CD4-positive, CD25-positive, alpha-beta regulatory T cell (primary cell): ENCODE data around the gene IMMP2L. TPM values are rescaled to one million over a fixed set of nuclear protein-coding genes. Genes with fewer than 3 reads are reported as not detected.

ENCODE experiments used
- ATAC-seq, 2 donors: fragments of 150-1000 bp; cut with Tn5 transposase; one replicate each; pipeline ENCODE4 v1.10.0; 2021; ENCODE audit warnings: low read depth in 2 of 2, moderate number of reproducible peaks in 2 of 2, moderate library complexity in 1 of 2
- DNase-seq, 3 donors: peaks; one replicate each; pipeline versions ENCODE4 v3.0.0 to v3.0.0-alpha.2; 2012 to 2022; ENCODE audit warnings: mixed read lengths in 1 of 3
- H3K27ac ChIP-seq: one replicate; pipeline ENCODE4 v1.7.0; 2013; ENCODE audit warnings: mild to moderate bottlenecking, low read length; ENCODE audit not compliant: insufficient read depth, poor library complexity, severe bottlenecking
- H3K27me3 ChIP-seq: one replicate; pipeline ENCODE4 v1.7.0; 2013; ENCODE audit warnings: low read length; ENCODE audit not compliant: control insufficient read depth, insufficient read depth
- H3K36me3 ChIP-seq: one replicate; pipeline ENCODE4 v1.7.0; 2013; ENCODE audit warnings: mild to moderate bottlenecking, low read length, moderate library complexity; ENCODE audit not compliant: control insufficient read depth, insufficient read depth
- H3K4me1 ChIP-seq: 2 replicates; pipeline ENCODE4 v1.7.0; 2013; ENCODE audit warnings: mild to moderate bottlenecking, low read length; ENCODE audit not compliant: insufficient read depth, control insufficient read depth, poor library complexity, severe bottlenecking
- H3K4me3 ChIP-seq: one replicate; pipeline ENCODE4 v1.7.0; 2013; ENCODE audit warnings: low read depth, mild to moderate bottlenecking, low read length, moderate library complexity
- H3K9me3 ChIP-seq, 2 experiments: 1 replicate in 1 of 2; 2 replicates in 1 of 2; pipeline ENCODE4 v1.7.0; 2013; ENCODE audit warnings: low read length in 2 of 2, mild to moderate bottlenecking in 1 of 2, moderate library complexity in 1 of 2; ENCODE audit not compliant: control insufficient read depth in 2 of 2
- H3K27ac Mint-ChIP-seq, 3 donors: one replicate each; pipeline ENCODE4 v1.8.0; 2020 to 2022; ENCODE audit warnings: mild to moderate bottlenecking in 3 of 3, mixed read lengths in 3 of 3, moderate library complexity in 2 of 3
- H3K27me3 Mint-ChIP-seq: one replicate; pipeline ENCODE4 v1.8.0; 2022; ENCODE audit warnings: mild to moderate bottlenecking, mixed read lengths
- H3K36me3 Mint-ChIP-seq: one replicate; pipeline ENCODE4 v1.8.0; 2020; ENCODE audit warnings: mixed read lengths
- H3K4me1 Mint-ChIP-seq, 4 donors: one replicate each; pipeline ENCODE4 v1.8.0; 2020 to 2022; ENCODE audit warnings: mixed read lengths in 4 of 4, mild to moderate bottlenecking in 1 of 4
- H3K4me3 Mint-ChIP-seq, 4 donors: one replicate each; pipeline ENCODE4 v1.8.0; 2020 to 2022; ENCODE audit warnings: mild to moderate bottlenecking in 4 of 4, mixed read lengths in 4 of 4, moderate library complexity in 3 of 4
- H3K9me3 Mint-ChIP-seq, 7 donors: one replicate each; pipeline ENCODE4 v1.8.0; 2020 to 2022; ENCODE audit warnings: mixed read lengths in 7 of 7, mild to moderate bottlenecking in 3 of 7, moderate library complexity in 2 of 7
- polyA plus RNA-seq, 4 donors: library from polyadenylated mRNA; unstranded; fragments of 300-500 nt; fragmentation: Illumina TruSeq; gene quantifications; one replicate each; pipeline ENCODE4 v1.2.3, GENCODE V29; 2021
- total RNA-seq: library from RNA; stranded (reverse); gene quantifications from one replicate; pipeline ENCODE4 v1.2.3, GENCODE V29; 2022

IMMP2L gene
- total and polyA plus RNA-seq, 5 donors from 2014 or later = 8.9 to 23.8 (median 17.1) TPM

- Histone ChIP-seq H3K4me1 (peaks cover 33% of the 10 kb centered on the region), H3K36me3 (no peaks in the 10 kb centered on the region), H3K27ac (no peak overlapping the region), H3K9me3 (no peaks in the 10 kb centered on the region), H3K27me3 (no peaks in the 10 kb centered on the region), H3K4me3 (no peak overlapping the region)
- H3K27ac Mint-ChIP-seq = no peak overlapping the region
- DNase-seq (no peak), ATAC-seq (no peak)
- no peaks in the 10 kb centered on the region for H3K9me3 Mint-ChIP-seq
- H3K4me1 Mint-ChIP-seq = peaks cover 40 to 56% (median 47%) of the 10 kb centered on the region in 4 donors
- no peak overlapping the region for H3K4me3 Mint-ChIP-seq
- H3K36me3 Mint-ChIP-seq = no peaks in the 10 kb centered on the region
- H3K27me3 Mint-ChIP-seq = no peaks in the 10 kb centered on the region
These were observed 476.9 kb downstream of the IMMP2L start for GRCh38 chr7:111085356-111085755.

GRCh38 chr7:111083413-111083812, 478.9 kb downstream of the IMMP2L start:
- Mint-ChIP-seq H3K36me3 (no peaks in the 10 kb centered on the region), H3K27ac (peak overlapping the region; percentile 66 to 92 (median 83)), H3K4me3 (peak overlapping the region; percentile 10 to 78 (median 63)), H3K27me3 (no peaks in the 10 kb centered on the region), H3K4me1 (peaks cover 40 to 52% (median 45%) of the 10 kb centered on the region in 4 donors), H3K9me3 (no peaks in the 10 kb centered on the region)
- H3K4me1 ChIP-seq = peaks cover 33% of the 10 kb centered on the region
- DNase-seq (peak; percentile 13 to 96 (median 75)), ATAC-seq (peak; percentile 95 to 99)
- H3K9me3 ChIP-seq = no peaks in the 10 kb centered on the region
- peak overlapping the region; percentile 66 for H3K4me3 ChIP-seq
- H3K27ac ChIP-seq = peak overlapping the region; percentile 60
- H3K36me3 ChIP-seq = no peaks in the 10 kb centered on the region
- H3K27me3 ChIP-seq = no peaks in the 10 kb centered on the region

- DNase-seq (no peak), ATAC-seq (no peak)
- Histone ChIP-seq H3K4me1 (peaks cover 33% of the 10 kb centered on the region), H3K36me3 (no peaks in the 10 kb centered on the region), H3K27ac (no peak overlapping the region), H3K27me3 (no peaks in the 10 kb centered on the region), H3K9me3 (no peaks in the 10 kb centered on the region), H3K4me3 (peak overlapping the region; percentile 66)
- Mint-ChIP-seq H3K4me1 (peaks cover 40 to 57% (median 44%) of the 10 kb centered on the region in 4 donors), H3K4me3 (peak overlapping the region in 3 of 4 donors; percentile 16 to 60 (median 50)), H3K27me3 (no peaks in the 10 kb centered on the region), H3K27ac (peak overlapping the region; percentile 82 to 96 (median 83)), H3K36me3 (no peaks in the 10 kb centered on the region), H3K9me3 (no peaks in the 10 kb centered on the region)
These were observed 479.9 kb downstream of the IMMP2L start for GRCh38 chr7:111082351-111082750.

- H3K9me3 Mint-ChIP-seq = no peaks in the 10 kb centered on the region
- Histone ChIP-seq H3K27ac (peak overlapping the region; percentile 9), H3K4me3 (peak overlapping the region; percentile 66), H3K27me3 (no peaks in the 10 kb centered on the region), H3K4me1 (peaks cover 33% of the 10 kb centered on the region), H3K9me3 (no peaks in the 10 kb centered on the region), H3K36me3 (no peaks in the 10 kb centered on the region)
- ATAC-seq (peak in 1 of 2 donors; percentile 19), DNase-seq (peak in 1 of 3 donors; percentile 64)
- no peaks in the 10 kb centered on the region for H3K27me3 Mint-ChIP-seq
- peaks cover 38 to 62% (median 44%) of the 10 kb centered on the region in 4 donors for H3K4me1 Mint-ChIP-seq
- peak overlapping the region in 3 of 4 donors; percentile 29 to 62 (median 35) for H3K4me3 Mint-ChIP-seq
- H3K27ac Mint-ChIP-seq = peak overlapping the region; percentile 29 to 96 (median 83)
- no peaks in the 10 kb centered on the region for H3K36me3 Mint-ChIP-seq
These were observed 480.6 kb downstream of the IMMP2L start for GRCh38 chr7:111081546-111082267.

- no peaks in the 10 kb centered on the region for H3K9me3 ChIP-seq
- Mint-ChIP-seq H3K36me3 (no peaks in the 10 kb centered on the region), H3K27me3 (no peaks in the 10 kb centered on the region), H3K4me3 (no peak overlapping the region), H3K27ac (no peak overlapping the region), H3K4me1 (peaks cover 33 to 64% (median 45%) of the 10 kb centered on the region in 4 donors), H3K9me3 (no peaks in the 10 kb centered on the region)
- ATAC-seq = no peak
- no peaks in the 10 kb centered on the region for H3K36me3 ChIP-seq
- H3K27me3 ChIP-seq = no peaks in the 10 kb centered on the region
- peaks cover 33% of the 10 kb centered on the region for H3K4me1 ChIP-seq
- H3K4me3 ChIP-seq = peak overlapping the region; percentile 7
- DNase-seq = no peak
- no peak overlapping the region for H3K27ac ChIP-seq
These were observed 481.7 kb downstream of the IMMP2L start for GRCh38 chr7:111080495-111081105.

GRCh38 chr7:111077001-111077400, 485.3 kb downstream of the IMMP2L start:
- Mint-ChIP-seq H3K36me3 (no peaks in the 10 kb centered on the region), H3K9me3 (no peaks in the 10 kb centered on the region), H3K4me3 (no peak overlapping the region), H3K27me3 (no peaks in the 10 kb centered on the region), H3K27ac (no peak overlapping the region), H3K4me1 (peaks cover 27 to 48% (median 33%) of the 10 kb centered on the region in 4 donors)
- peaks cover 9% of the 10 kb centered on the region for H3K4me1 ChIP-seq
- DNase-seq = peak in 1 of 3 donors; percentile 28
- ATAC-seq = no peak
- H3K27me3 ChIP-seq = no peaks in the 10 kb centered on the region
- no peaks in the 10 kb centered on the region for H3K36me3 ChIP-seq
- no peaks in the 10 kb centered on the region for H3K9me3 ChIP-seq
- H3K27ac ChIP-seq = no peak overlapping the region
- no peak overlapping the region for H3K4me3 ChIP-seq

GRCh38 chr7:111076205-111076604, 486.1 kb downstream of the IMMP2L start:
- Mint-ChIP-seq H3K4me3 (no peak overlapping the region), H3K4me1 (peaks cover 24 to 46% (median 30%) of the 10 kb centered on the region in 4 donors), H3K27me3 (no peaks in the 10 kb centered on the region), H3K9me3 (no peaks in the 10 kb centered on the region), H3K36me3 (no peaks in the 10 kb centered on the region), H3K27ac (no peak overlapping the region)
- Histone ChIP-seq H3K36me3 (no peaks in the 10 kb centered on the region), H3K4me3 (no peak overlapping the region), H3K4me1 (peaks cover 1% of the 10 kb centered on the region), H3K9me3 (no peaks in the 10 kb centered on the region), H3K27me3 (no peaks in the 10 kb centered on the region), H3K27ac (no peak overlapping the region)
- ATAC-seq (no peak), DNase-seq (peak in 1 of 3 donors; percentile 30)
